H9 (cell line): ENCODE results near the gene ABCB1. TPM values are rescaled to one million over a fixed set of nuclear protein-coding genes. Genes with fewer than 3 reads are reported as not detected.

Source experiments
- DNase-seq: peaks from one replicate; pipeline ENCODE4 v3.0.0-alpha.2; 2017
- H2AFZ ChIP-seq: one replicate; pipeline ENCODE4 v1.6.1; 2013; ENCODE audit warnings: mild to moderate bottlenecking, low read length, control low read depth, moderate library complexity
- H2AK5ac ChIP-seq: 2 replicates; pipeline ENCODE4 v1.6.1; 2013; ENCODE audit warnings: low read length, control low read depth, mixed read lengths; ENCODE audit not compliant: insufficient read length
- H2BK120ac ChIP-seq: one replicate; pipeline ENCODE4 v1.6.1; 2013; ENCODE audit warnings: low read depth, mild to moderate bottlenecking, low read length, control low read depth, inconsistent platforms; ENCODE audit not compliant: poor library complexity, severe bottlenecking
- H2BK12ac ChIP-seq: 2 replicates; pipeline ENCODE4 v1.6.1; 2013; ENCODE audit warnings: low read length, control low read depth, mixed read lengths, low read depth; ENCODE audit not compliant: insufficient read length
- H2BK15ac ChIP-seq: 2 replicates; pipeline ENCODE4 v1.6.1; 2013; ENCODE audit warnings: low read depth, low read length, control low read depth
- H2BK20ac ChIP-seq: one replicate; pipeline ENCODE4 v1.6.1; 2013; ENCODE audit warnings: low read depth, mild to moderate bottlenecking, low read length, control low read depth, inconsistent platforms; ENCODE audit not compliant: poor library complexity, severe bottlenecking
- H2BK5ac ChIP-seq: 2 replicates; pipeline ENCODE4 v1.6.1; 2013; ENCODE audit warnings: low read length, control low read depth, mixed read lengths; ENCODE audit not compliant: insufficient read length
- H3K14ac ChIP-seq: 2 replicates; pipeline ENCODE4 v1.6.1; 2013; ENCODE audit warnings: low read length, control low read depth; ENCODE audit not compliant: insufficient read depth
- H3K18ac ChIP-seq: 2 replicates; pipeline ENCODE4 v1.6.1; 2013; ENCODE audit warnings: low read depth, mild to moderate bottlenecking, mixed read lengths, low read length, control low read depth; ENCODE audit not compliant: insufficient read length
- H3K23ac ChIP-seq: 2 replicates; pipeline ENCODE4 v1.6.1; 2013; ENCODE audit warnings: low read length, control low read depth, mixed read lengths, low read depth; ENCODE audit not compliant: insufficient read length
- H3K23me2 ChIP-seq: 2 replicates; pipeline ENCODE4 v1.6.1; 2013; ENCODE audit warnings: low read depth, mild to moderate bottlenecking, mixed read lengths, low read length, control low read depth; ENCODE audit not compliant: insufficient read length, poor library complexity, severe bottlenecking
- H3K27ac ChIP-seq: 2 replicates; pipeline ENCODE4 v1.5.1; 2013; ENCODE audit warnings: low read length, control low read depth, mixed read lengths, low read depth; ENCODE audit not compliant: insufficient read length
- H3K27me3 ChIP-seq: 2 replicates; pipeline ENCODE4 v1.6.1; 2013; ENCODE audit warnings: low read length, control low read depth, inconsistent platforms; ENCODE audit not compliant: insufficient read depth
- H3K4ac ChIP-seq: 2 replicates; pipeline ENCODE4 v1.6.1; 2013; ENCODE audit warnings: low read depth, mild to moderate bottlenecking, control low read depth, inconsistent platforms, low read length, moderate library complexity
- H3K4me1 ChIP-seq: 2 replicates; pipeline ENCODE4 v1.6.1; 2013; ENCODE audit warnings: low read length, control low read depth, inconsistent platforms; ENCODE audit not compliant: insufficient read depth
- H3K4me2 ChIP-seq: 2 replicates; pipeline ENCODE4 v1.6.1; 2013; ENCODE audit warnings: low read length, control low read depth, mixed read lengths; ENCODE audit not compliant: insufficient read length, insufficient read depth
- H3K56ac ChIP-seq: 2 replicates; pipeline ENCODE4 v1.6.1; 2013; ENCODE audit warnings: low read depth, mild to moderate bottlenecking, mixed read lengths, low read length, control low read depth; ENCODE audit not compliant: insufficient read length
- H3K79me1 ChIP-seq: 2 replicates; pipeline ENCODE4 v1.6.1; 2013; ENCODE audit warnings: low read depth, mild to moderate bottlenecking, moderate library complexity, low read length, control low read depth, inconsistent platforms; ENCODE audit not compliant: insufficient read depth, poor library complexity, severe bottlenecking
- H3K79me2 ChIP-seq: 2 replicates; pipeline ENCODE4 v1.6.1; 2013; ENCODE audit warnings: low read length, control low read depth, inconsistent platforms; ENCODE audit not compliant: insufficient read depth
- H3K9ac ChIP-seq: 2 replicates; pipeline ENCODE4 v1.6.1; 2013; ENCODE audit warnings: low read length, control low read depth, mixed read lengths; ENCODE audit not compliant: insufficient read length; ENCODE audit errors: extremely low read depth
- H3K9me3 ChIP-seq: one replicate; pipeline ENCODE4 v1.6.1; 2013; ENCODE audit warnings: low read depth, low read length, inconsistent platforms; ENCODE audit not compliant: control insufficient read depth
- H3T11ph ChIP-seq: one replicate; pipeline ENCODE4 v1.6.1; 2013; ENCODE audit warnings: mild to moderate bottlenecking, low read length, control low read depth, inconsistent platforms
- H4K20me1 ChIP-seq: one replicate; pipeline ENCODE4 v1.6.1; 2013; ENCODE audit not compliant: control insufficient read depth, insufficient read length, insufficient read depth
- H4K5ac ChIP-seq: 2 replicates; pipeline ENCODE4 v1.6.1; 2013; ENCODE audit warnings: low read depth, mild to moderate bottlenecking, mixed read lengths, low read length, control low read depth; ENCODE audit not compliant: insufficient read length
- H4K8ac ChIP-seq: replicated peaks from 2 replicates; pipeline ENCODE4 v1.6.1; 2013; ENCODE audit warnings: low read length, control low read depth, mixed read lengths, low read depth; ENCODE audit not compliant: insufficient read length
- H4K91ac ChIP-seq: 2 replicates; pipeline ENCODE4 v1.6.1; 2013; ENCODE audit warnings: low read depth, mild to moderate bottlenecking, moderate library complexity, mixed read lengths, low read length, control low read depth; ENCODE audit not compliant: insufficient read length
- H3K27ac Mint-ChIP-seq, 3 experiments: 2 replicates in 2 of 3; 3 replicates in 1 of 3; pipeline ENCODE4 v1.8.0; 2020 to 2021; ENCODE audit warnings: mixed read lengths in 3 of 3, mild to moderate bottlenecking in 1 of 3, moderate library complexity in 1 of 3
- H3K27me3 Mint-ChIP-seq: 2 replicates; pipeline ENCODE4 v1.8.0; 2021; ENCODE audit warnings: low read depth, mild to moderate bottlenecking, moderate library complexity, mixed read lengths
- H3K36me3 Mint-ChIP-seq, 3 experiments: 2 replicates in 2 of 3; 3 replicates in 1 of 3; pipeline ENCODE4 v1.8.0; 2020 to 2021; ENCODE audit warnings: low read depth in 3 of 3, mixed read lengths in 3 of 3; ENCODE audit not compliant: insufficient read depth in 1 of 3
- H3K4me1 Mint-ChIP-seq, 2 experiments: 2 replicates each; pipeline ENCODE4 v1.8.0; 2020; ENCODE audit warnings: mixed read lengths in 2 of 2
- H3K4me3 Mint-ChIP-seq, 2 experiments: 2 replicates in 1 of 2; 3 replicates in 1 of 2; pipeline ENCODE4 v1.8.0; 2020 to 2021; ENCODE audit warnings: mild to moderate bottlenecking in 2 of 2, mixed read lengths in 2 of 2, moderate library complexity in 1 of 2
- H3K9me3 Mint-ChIP-seq, 2 experiments: 2 replicates in 1 of 2; 3 replicates in 1 of 2; pipeline ENCODE4 v1.8.0; 2020; ENCODE audit warnings: mild to moderate bottlenecking in 2 of 2, mixed read lengths in 2 of 2, moderate library complexity in 1 of 2
- CTCF ChIP-seq: fragments of 200-600 bp; sonication (generic); conservative IDR thresholded peaks from 3 replicates; pipeline ENCODE4 v1.8.0; 2021; ENCODE audit warnings: antibody characterized with exemption, mild to moderate bottlenecking
- WGBS: extraction: QIAGEN DNeasy Blood & Tissue Kit; methylation state at CpG from one replicate; pipeline ENCODE4 v1.1.7; 2013; ENCODE audit warnings: missing lambda C conversion rate, low lambda C conversion rate, mixed read lengths; ENCODE audit not compliant: insufficient read length; ENCODE audit errors: extremely low coverage; 5-methylcytosine and 5-hydroxymethylcytosine counted together
- total RNA-seq: library from RNA; stranded (reverse); gene quantifications from 2 replicates; pipeline ENCODE4 v1.2.1, GENCODE V29; 2021

Gene ABCB1
- total RNA-seq, 1 experiment from 2014 or later, result 0.33 TPM

GRCh38 chr7:87480386-87480785 lies 120.3 kb downstream of the ABCB1 start:
- no peak for DNase-seq
- H3K79me1 ChIP-seq, result no peaks in the 10 kb centered on the region
- no peak overlapping the region for H2AK5ac ChIP-seq
- no peak overlapping the region for H3K18ac ChIP-seq
- H3K36me3 Mint-ChIP-seq, result no peaks in the 10 kb centered on the region
- no peak overlapping the region for H3K14ac ChIP-seq
- H3K27ac ChIP-seq, result no peak overlapping the region
- no CpG with 5 or more reads among the region's 2 CpGs for WGBS
- no peak overlapping the region for H3T11ph ChIP-seq
- H3K4me1 Mint-ChIP-seq, result no peaks in the 10 kb centered on the region
- H3K4ac ChIP-seq, result no peak overlapping the region
- no peak overlapping the region for H3K4me3 Mint-ChIP-seq
- peaks cover 4% of the 10 kb centered on the region for H3K23me2 ChIP-seq
- no peak overlapping the region for H3K27ac Mint-ChIP-seq
- H2BK20ac ChIP-seq, result no peak overlapping the region
- no peak overlapping the region for H2BK120ac ChIP-seq
- H3K9me3 Mint-ChIP-seq, result no peaks in the 10 kb centered on the region
- H4K8ac ChIP-seq, result no peak overlapping the region
- H3K79me2 ChIP-seq, result no peaks in the 10 kb centered on the region
- H3K27me3 Mint-ChIP-seq, result peaks cover 18% of the 10 kb centered on the region
- no peak overlapping the region for H4K91ac ChIP-seq
- no peaks in the 10 kb centered on the region for H3K9me3 ChIP-seq
- no peak overlapping the region for H4K5ac ChIP-seq
- TF ChIP-seq CTCF, result no peak
- H3K9ac ChIP-seq, result no peak overlapping the region
- H3K56ac ChIP-seq, result no peak overlapping the region
- no peak overlapping the region for H2AFZ ChIP-seq
- no peak overlapping the region for H2BK12ac ChIP-seq
- H2BK15ac ChIP-seq, result no peak overlapping the region
- H3K4me2 ChIP-seq, result no peak overlapping the region
- no peaks in the 10 kb centered on the region for H3K4me1 ChIP-seq
- H3K27me3 ChIP-seq, result peaks cover 5% of the 10 kb centered on the region; the same call in 1 of the 2 replicates
- H4K20me1 ChIP-seq, result no peaks in the 10 kb centered on the region
- H3K23ac ChIP-seq, result no peak overlapping the region
- H2BK5ac ChIP-seq, result no peak overlapping the region
